Measurements from ENCODE around the gene KCNG4. TPM values are rescaled to one million over a fixed set of nuclear protein-coding genes. Genes with fewer than 3 reads are reported as not detected.

KCNG4 gene
- total and polyA plus RNA-seq, 2 donors (not counting 1 experiment from before 2014, with no cell fraction given): not detected

- DNase-seq (ENCODE audit: low read depth in 2 of 2): no peak
- H2AFZ ChIP-seq (ENCODE audit: low read length): no peak overlapping the region
- no peaks in the 10 kb centered on the region for H3K36me3 ChIP-seq (ENCODE audit: control insufficient read depth, insufficient read depth, low read length)
These were observed 40.0 kb downstream of the KCNG4 start for GRCh38 chr16:84199861-84200260.

DNA sequence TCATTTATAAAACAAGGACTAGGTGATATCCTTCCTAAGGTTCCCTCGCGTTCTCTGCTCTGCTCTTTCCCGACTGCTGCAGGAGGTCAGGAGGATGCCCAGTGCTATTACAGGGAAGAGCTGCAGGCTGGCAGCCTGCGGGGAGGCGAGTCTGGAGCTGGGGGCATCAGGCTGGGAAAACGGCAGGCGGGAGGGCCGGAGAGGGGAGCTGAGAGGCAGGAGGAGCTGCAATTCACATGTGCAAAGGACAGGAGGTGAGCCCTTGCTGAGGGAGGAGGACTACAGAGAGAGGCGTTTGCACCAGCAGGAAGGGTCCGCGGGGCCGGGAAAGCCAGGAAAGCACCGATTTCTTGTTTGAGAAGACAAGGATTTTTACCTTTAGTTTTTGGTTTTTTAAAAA, 40.7 kb downstream of the KCNG4 start:
- no peaks in the 10 kb centered on the region for H3K79me2 ChIP-seq (ENCODE audit: control insufficient read depth, insufficient read depth, low read length)
- H3K4me3 ChIP-seq (replicated peaks in 1 of 4; ENCODE audit: control extremely low read depth in 1 of 4, insufficient read depth in 1 of 4, low read depth in 3 of 4, low read length in 4 of 4): no peak overlapping the region
- H3K9ac ChIP-seq (ENCODE audit: insufficient read depth, low read length): no peak overlapping the region
- peaks cover 9% of the 10 kb centered on the region for H3K27me3 ChIP-seq (ENCODE audit: control insufficient read depth, insufficient read depth, low read length)
- TF ChIP-seq EZH2 (IDR thresholded peaks at IDR 0.05; ENCODE audit: low read length, missing control alignments): no peak
- no peak for TF ChIP-seq CTCF (conservative IDR thresholded peaks at IDR 0.05 in 1 of 2, IDR thresholded peaks at IDR 0.05 in 1 of 2; ENCODE audit: low read depth in 1 of 2, low read length in 2 of 2)
- H4K20me1 ChIP-seq (ENCODE audit: control insufficient read depth, extremely low read depth, insufficient read depth, low read length): no peaks in the 10 kb centered on the region
- H3K9me3 ChIP-seq (ENCODE audit: control insufficient read depth, insufficient read depth, low read depth, low read length): no peaks in the 10 kb centered on the region
- H3K4me2 ChIP-seq (ENCODE audit: extremely low read depth, insufficient read depth, low read length): no peak overlapping the region
- no peak for DNase-seq (ENCODE audit: low read depth in 2 of 2)
- H3K4me1 ChIP-seq (ENCODE audit: control insufficient read depth, extremely low read depth, insufficient read depth, low read length): no peaks in the 10 kb centered on the region
- H3K36me3 ChIP-seq (ENCODE audit: control insufficient read depth, insufficient read depth, low read length): no peaks in the 10 kb centered on the region
- no peak overlapping the region for H3K27ac ChIP-seq (ENCODE audit: insufficient read depth, low read length)
- no peak overlapping the region for H2AFZ ChIP-seq (ENCODE audit: low read length)

More at GRCh38 chr16:84199861-84200260, 40.0 kb downstream of the KCNG4 start:
- H3K9me3 ChIP-seq (ENCODE audit: control insufficient read depth, insufficient read depth, low read depth, low read length): no peaks in the 10 kb centered on the region
- no peaks in the 10 kb centered on the region for H3K79me2 ChIP-seq (ENCODE audit: control insufficient read depth, insufficient read depth, low read length)
- H3K4me1 ChIP-seq (ENCODE audit: control insufficient read depth, extremely low read depth, insufficient read depth, low read length): no peaks in the 10 kb centered on the region
- H3K27me3 ChIP-seq (ENCODE audit: control insufficient read depth, insufficient read depth, low read length): peaks cover 7% of the 10 kb centered on the region
- no peaks in the 10 kb centered on the region for H4K20me1 ChIP-seq (ENCODE audit: control insufficient read depth, extremely low read depth, insufficient read depth, low read length)
- TF ChIP-seq EZH2 (IDR thresholded peaks at IDR 0.05; ENCODE audit: low read length, missing control alignments): no peak
- no peak for TF ChIP-seq CTCF (conservative IDR thresholded peaks at IDR 0.05 in 1 of 2, IDR thresholded peaks at IDR 0.05 in 1 of 2; ENCODE audit: low read depth in 1 of 2, low read length in 2 of 2)
- H3K4me3 ChIP-seq (replicated peaks in 1 of 4; ENCODE audit: control extremely low read depth in 1 of 4, insufficient read depth in 1 of 4, low read depth in 3 of 4, low read length in 4 of 4): no peak overlapping the region
- no peak overlapping the region for H3K4me2 ChIP-seq (ENCODE audit: extremely low read depth, insufficient read depth, low read length)
- H3K27ac ChIP-seq (ENCODE audit: insufficient read depth, low read length): no peak overlapping the region
- no peak overlapping the region for H3K9ac ChIP-seq (ENCODE audit: insufficient read depth, low read length)

- Histone ChIP-seq H4K20me1 (ENCODE audit: control insufficient read depth, extremely low read depth, insufficient read depth, low read length) (no peaks in the 10 kb centered on the region), H3K9me3 (ENCODE audit: control insufficient read depth, insufficient read depth, low read depth, low read length) (no peaks in the 10 kb centered on the region), H3K27ac (ENCODE audit: insufficient read depth, low read length) (no peak overlapping the region), H3K4me2 (ENCODE audit: extremely low read depth, insufficient read depth, low read length) (no peak overlapping the region), H3K79me2 (ENCODE audit: control insufficient read depth, insufficient read depth, low read length) (no peaks in the 10 kb centered on the region), H3K9ac (ENCODE audit: insufficient read depth, low read length) (no peak overlapping the region), H3K4me1 (ENCODE audit: control insufficient read depth, extremely low read depth, insufficient read depth, low read length) (no peaks in the 10 kb centered on the region), H3K36me3 (ENCODE audit: control insufficient read depth, insufficient read depth, low read length) (no peaks in the 10 kb centered on the region), H3K4me3 (replicated peaks in 1 of 4; ENCODE audit: control extremely low read depth in 1 of 4, insufficient read depth in 1 of 4, low read depth in 3 of 4, low read length in 4 of 4) (no peak overlapping the region), H3K27me3 (ENCODE audit: control insufficient read depth, insufficient read depth, low read length) (peaks cover 11% of the 10 kb centered on the region), H2AFZ (ENCODE audit: low read length) (no peak overlapping the region)
- TF ChIP-seq EZH2 (IDR thresholded peaks at IDR 0.05; ENCODE audit: low read length, missing control alignments) (no peak), CTCF (conservative IDR thresholded peaks at IDR 0.05 in 1 of 2, IDR thresholded peaks at IDR 0.05 in 1 of 2; ENCODE audit: low read depth in 1 of 2, low read length in 2 of 2) (no peak)
- DNase-seq (ENCODE audit: low read depth in 2 of 2): peak; percentile 49 to 81
These were observed 41.4 kb downstream of the KCNG4 start for GRCh38 chr16:84198401-84198800.

All from fibroblast of lung (primary cell).